Astrocyte of the hippocampus (primary cell): ENCODE results near the gene BMPR1B.

Source experiments
- DNase-seq: peaks from one replicate; pipeline ENCODE4 v3.0.0; 2011; ENCODE audit warnings: low read depth, low spot score

Gene BMPR1B

GRCh38 chr4:94757192-94758140 is at the start of gene BMPR1B:
Gene BMPR1B, plus strand, starts transcription at chr4:94757955. Its CDS starts 346,470 bp downstream, at chr4:95104425.
- DNase-seq: peak; percentile 87

DNA sequence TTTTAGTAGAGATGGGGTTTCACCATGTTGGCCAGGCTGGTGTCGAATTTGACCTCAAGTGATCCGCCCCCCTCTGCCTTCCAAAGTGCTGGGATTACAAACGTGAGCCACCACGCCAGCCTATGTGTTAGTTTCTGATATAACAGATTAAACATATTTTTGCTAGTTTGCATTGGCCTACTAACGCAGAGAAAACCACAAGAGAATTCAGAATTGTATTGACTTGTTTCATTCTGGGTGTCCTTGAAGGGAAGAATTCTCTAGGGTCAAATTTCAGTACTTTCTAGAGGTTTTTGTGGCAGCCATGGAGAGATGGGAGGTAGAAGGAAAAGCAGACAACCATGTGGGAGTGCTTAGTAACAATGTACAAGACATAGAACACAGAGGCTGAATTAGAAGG is 46.1 kb upstream of the BMPR1B start:
- peak; percentile 46 for DNase-seq

DNA sequence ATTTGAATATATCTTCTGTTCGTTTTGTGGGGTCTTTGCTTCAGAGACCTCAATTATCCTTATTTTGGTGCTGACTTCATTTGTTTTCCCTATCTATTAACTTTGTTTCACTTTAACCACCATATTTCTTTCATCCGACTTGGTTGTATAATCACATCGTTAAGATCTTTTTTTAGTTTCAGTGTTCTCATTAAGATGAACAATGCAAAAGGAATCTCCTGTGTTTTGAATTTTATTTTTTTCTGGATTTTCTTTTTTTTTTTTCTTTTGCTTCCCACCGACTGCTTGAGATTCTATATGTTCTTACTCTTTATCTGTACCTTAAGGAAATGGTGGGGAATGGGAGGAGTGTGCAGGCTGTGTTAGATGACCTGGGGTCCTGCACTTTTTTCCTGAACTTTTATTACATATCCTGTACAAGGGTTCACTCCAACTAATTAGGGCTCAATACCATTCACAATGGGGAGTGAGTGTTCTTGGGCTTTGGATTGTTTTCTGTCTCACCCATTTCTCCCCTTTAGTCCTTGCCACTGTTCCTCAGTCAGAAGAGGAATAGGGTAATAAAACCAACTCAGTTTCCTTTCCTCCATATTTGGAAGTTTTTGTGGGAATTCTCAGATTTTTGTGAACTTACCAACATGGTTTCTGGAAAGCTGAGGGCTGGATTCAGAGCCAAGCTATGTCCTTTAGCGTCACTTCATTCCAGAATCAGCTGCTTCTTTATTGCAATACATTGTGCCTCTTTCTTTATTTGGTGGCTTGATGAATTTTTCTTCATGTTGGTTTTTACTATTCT is 43.2 kb upstream of the BMPR1B start:
- DNase-seq: peak; percentile 84

DNA sequence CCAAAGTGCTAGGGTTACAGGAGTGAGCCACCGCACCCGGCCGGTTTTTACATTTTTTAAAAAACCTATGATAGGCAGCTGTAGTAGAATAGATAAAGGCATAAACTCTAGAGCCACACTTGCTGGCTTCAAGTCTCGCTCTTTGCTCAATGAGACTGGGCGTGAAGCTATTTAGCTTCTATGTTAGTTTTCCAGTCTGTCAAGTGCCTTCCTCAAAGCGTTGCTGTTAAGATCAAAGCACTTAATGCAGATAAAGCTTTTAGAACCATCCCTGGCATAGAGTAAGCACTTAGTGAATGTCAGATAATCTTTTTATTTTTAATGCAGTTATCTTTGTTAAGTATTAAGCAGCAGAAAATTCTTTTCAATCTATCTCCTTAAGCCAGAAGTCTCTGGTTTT is 42.0 kb upstream of the BMPR1B start:
- DNase-seq: no peak

GRCh38 chr4:94721310-94721709 is 36.4 kb upstream of the BMPR1B start:
- no peak for DNase-seq

DNA sequence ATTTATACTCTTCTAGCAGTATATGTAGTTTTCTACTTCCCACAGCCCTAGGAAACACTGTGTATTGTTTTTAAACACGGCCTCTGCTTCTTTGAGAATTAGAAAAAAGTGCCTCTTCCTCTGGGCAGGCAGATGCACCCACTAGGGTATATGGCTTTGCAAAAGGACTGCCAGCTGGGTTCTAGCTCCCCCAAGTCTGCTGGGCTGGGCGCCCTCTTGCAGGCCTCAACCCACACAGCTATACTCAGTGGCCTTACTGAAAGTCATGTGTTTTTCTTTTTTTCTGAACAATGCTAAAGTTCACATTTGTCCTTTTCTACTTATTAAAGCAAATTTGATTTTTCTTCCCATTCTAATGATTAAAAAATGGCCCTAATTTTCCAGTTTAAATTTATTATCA is 35.5 kb upstream of the BMPR1B start:
- no peak for DNase-seq

GRCh38 chr4:94722748-94723147 is 35.0 kb upstream of the BMPR1B start:
- no peak for DNase-seq

DNA sequence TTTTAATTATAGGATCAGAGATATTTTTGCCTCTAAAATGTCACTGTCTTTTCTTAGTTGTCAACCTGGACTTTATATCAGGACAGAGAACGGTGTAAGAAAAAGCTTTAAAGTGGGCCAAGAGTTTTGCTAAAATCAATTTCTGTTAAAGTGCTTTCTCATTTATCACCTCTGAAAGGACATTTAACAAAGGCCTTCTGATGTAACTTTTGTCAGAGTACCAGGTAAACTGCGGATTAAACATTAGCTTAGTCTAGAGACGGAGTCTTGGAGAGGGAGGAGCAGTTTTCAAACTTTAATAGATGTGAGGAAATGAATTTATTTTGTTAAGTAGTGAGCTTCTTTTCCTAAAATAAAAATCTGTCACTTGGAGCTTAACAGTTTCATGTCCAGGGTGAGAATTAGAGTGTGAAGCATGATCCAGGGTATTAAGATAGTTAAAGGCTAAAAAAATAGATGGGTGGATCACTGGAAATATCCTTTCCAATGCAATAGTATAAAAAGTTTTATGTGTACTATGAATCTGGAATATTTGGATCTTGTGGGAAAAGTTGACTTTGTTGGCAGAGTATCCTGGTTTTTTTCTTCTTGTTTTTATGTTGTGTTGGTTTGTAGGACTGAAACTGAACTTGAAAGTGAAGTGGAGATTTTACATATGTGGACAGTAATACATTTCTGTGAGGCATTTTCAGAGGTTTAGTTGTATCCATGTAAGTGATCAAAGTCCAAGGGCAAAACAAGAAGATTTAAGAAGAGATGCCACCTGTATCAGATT is 33.6 kb upstream of the BMPR1B start:
- DNase-seq: no peak

- no peak for DNase-seq
Measured at GRCh38 chr4:94726524-94727123, 31.1 kb upstream of the BMPR1B start.

GRCh38 chr4:94728056-94728766 is 29.5 kb upstream of the BMPR1B start:
- DNase-seq: no peak

DNA sequence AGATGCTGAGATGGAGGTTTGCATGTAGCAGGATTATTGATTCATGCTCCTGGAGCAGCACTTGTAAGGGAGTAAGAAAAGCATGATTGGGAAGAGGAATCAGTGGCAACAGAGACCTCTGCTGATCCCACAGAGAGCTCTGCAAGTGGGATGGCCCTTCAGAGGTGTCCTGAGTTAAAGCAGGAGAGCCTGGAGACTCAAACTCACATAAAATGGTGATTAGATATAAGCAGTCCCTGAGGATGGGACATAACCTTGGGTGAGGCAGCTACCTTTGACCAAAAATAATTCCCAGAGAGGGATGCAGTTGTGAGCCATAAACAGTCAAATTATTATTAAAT is 25.4 kb upstream of the BMPR1B start:
- DNase-seq: no peak

DNA sequence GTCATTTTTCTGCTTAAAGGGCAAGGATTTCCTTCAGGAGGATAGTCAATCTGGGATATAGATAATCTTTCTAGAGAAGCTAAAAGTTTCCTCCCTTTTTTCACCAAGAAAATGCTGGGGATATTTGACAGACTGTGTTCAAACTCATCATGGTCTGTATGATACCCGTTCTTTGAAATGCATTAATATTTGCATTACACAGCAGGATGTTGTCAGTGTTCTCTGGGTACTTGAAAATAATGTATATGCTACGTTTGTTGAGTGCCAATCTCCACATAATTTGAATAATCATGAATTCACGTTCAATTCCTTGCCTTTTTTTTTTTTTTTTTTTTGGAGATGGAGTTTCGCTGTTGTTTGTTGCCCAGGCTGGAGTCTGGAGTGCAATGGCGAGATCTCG is 18.0 kb upstream of the BMPR1B start:
- no peak for DNase-seq

DNA sequence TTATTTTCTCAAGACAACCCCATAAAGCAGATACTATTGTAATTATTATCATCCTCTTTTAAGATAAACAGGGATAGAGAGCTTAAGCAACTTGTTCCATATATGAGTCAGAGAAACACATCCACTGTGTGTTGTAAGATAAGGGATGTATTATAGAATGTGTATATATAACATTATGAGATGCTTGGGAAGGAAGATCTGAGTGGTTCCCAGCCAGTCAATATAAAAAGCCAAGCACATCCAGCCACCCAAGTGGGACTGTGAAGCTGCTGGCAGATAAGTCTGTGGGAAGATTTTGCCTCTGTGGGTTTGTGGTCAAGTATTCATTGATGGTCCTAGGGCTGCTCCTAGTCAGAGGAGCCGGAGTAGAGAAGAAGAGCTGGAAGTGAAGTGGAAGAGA is 16.5 kb upstream of the BMPR1B start:
- DNase-seq: no peak

GRCh38 chr4:94743838-94744237 is 13.9 kb upstream of the BMPR1B start:
- DNase-seq: no peak

DNA sequence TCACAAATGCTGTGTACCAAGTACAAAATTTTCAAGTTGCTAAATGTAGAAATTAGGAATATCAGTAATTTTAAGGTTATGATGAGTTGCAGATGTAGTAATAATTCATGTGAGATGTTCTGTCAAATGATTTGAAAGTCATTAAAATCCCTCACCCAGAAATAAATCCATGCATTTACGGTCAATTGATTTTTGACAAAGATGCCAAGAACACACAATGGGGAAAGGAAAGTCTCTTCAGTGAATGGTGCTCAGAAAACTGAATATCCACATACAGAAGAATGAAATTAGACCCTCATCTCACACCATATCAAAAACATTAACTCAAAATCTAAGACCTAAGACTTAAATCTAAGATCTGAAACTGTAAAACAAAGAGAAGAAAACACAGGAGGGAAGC is 12.9 kb upstream of the BMPR1B start:
- no peak for DNase-seq

- DNase-seq: no peak
Measured at GRCh38 chr4:94746746-94747145, 11.0 kb upstream of the BMPR1B start.

GRCh38 chr4:94758141-94758699 is 465 bp downstream of the BMPR1B start:
- peak; percentile 85 for DNase-seq

GRCh38 chr4:94758700-94759399 is 1.1 kb downstream of the BMPR1B start:
- DNase-seq: peak; percentile 60

GRCh38 chr4:94759767-94760211 is 2.0 kb downstream of the BMPR1B start:
- DNase-seq: no peak

DNA sequence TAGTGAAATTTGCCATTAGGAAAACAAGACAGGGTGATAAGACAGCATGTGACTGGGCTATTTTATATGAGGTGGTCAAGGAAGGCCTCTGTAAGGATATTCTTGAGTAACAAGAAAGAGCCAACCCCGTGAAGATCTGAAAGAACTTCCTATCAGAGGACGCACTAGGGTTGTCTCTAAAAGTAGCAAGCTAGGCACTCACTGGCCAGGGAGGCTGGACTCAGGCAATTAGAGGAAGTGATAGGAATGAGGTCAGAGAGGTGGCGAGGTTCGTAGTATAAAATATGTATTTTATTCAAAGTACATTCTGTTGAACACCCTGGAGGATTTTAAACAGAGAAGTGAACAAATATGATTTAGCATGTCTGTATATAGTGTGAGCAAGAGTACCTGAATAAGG is 4.6 kb downstream of the BMPR1B start:
- DNase-seq: no peak
